ENCODE data around the gene ATP1A1. TPM values are rescaled to one million over a fixed set of nuclear protein-coding genes. Genes with fewer than 3 reads are reported as not detected.

Gene ATP1A1
- polyA plus RNA-seq, 3 donors, result 32.3 to 135 (median 32.7) TPM

DNA sequence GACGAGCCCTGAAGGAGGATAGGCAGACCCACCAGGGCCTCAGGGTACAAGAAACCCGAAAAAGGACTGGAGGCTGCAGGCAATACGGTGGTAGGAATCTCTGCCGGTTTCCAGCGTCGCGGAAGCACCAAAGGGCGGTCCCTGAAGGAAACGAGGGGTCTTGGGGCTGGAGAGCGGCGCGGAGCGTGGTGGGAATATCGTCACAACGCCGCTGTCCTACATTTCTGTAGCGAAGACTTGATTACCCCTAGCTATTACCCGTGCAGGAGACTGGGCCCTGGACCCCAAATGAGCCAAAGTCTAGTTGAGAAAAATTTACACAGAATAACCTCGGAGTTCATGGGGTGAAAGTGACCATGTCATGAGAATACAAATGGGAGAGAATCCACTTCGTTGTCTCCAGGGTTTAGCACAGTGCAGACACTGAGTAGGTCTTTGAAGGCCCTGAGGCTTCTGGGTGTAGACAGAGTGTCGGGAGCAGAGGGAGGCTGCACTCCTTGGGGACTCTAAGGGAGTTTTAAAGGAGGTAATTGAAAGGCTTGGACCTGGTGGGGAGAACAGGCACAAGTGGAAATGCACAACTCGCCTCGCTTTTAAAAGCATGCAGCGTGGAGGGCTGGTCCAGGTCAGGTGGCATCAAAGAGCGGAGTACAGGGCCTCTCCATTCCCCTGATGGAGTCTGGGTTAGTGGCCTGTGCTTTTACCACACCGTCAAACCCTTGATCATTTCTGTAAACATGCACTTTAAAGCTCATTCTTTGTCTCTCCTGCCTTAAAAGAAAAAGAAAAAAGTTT is 1.5 kb downstream of the ATP1A1 start:
- H3K9me3 Mint-ChIP-seq, result peaks cover 0 to 2% (median 0%) of the 10 kb centered on the region in 7 donors
- Histone ChIP-seq H3K9ac (ENCODE audit: insufficient read depth, low read length, poor library complexity, severe bottlenecking) (peak overlapping the region; percentile 96), H3K9me3 (replicated peaks in 1 of 2; ENCODE audit: control insufficient read depth in 1 of 2, insufficient read depth in 1 of 2, low read length in 2 of 2) (no peaks in the 10 kb centered on the region), H4K20me1 (ENCODE audit: insufficient read depth, low read length) (peaks cover 26% of the 10 kb centered on the region), H3K4me2 (replicated peaks; ENCODE audit: extremely low read depth, low read length, poor library complexity, severe bottlenecking) (peak overlapping the region; percentile 87), H3K4me1 (ENCODE audit: control insufficient read depth in 1 of 2, insufficient read depth in 2 of 2, low read length in 2 of 2) (peaks cover 65 to 70% of the 10 kb centered on the region in 2 donors), H3K4me3 (replicated peaks in 1 of 3; ENCODE audit: low read depth in 2 of 3, low read length in 3 of 3) (peak overlapping the region; percentile 68 to 93 (median 76)), H2AFZ (ENCODE audit: insufficient read depth, low read depth, low read length, poor library complexity, severe bottlenecking) (no peak overlapping the region), H3K79me2 (ENCODE audit: insufficient read depth, low read length) (peaks cover 56% of the 10 kb centered on the region), H3K36me3 (replicated peaks in 1 of 2; ENCODE audit: control insufficient read depth in 1 of 2, insufficient read depth in 2 of 2, low read length in 2 of 2) (no peaks in the 10 kb centered on the region), H3K27me3 (ENCODE audit: control insufficient read depth in 2 of 2, insufficient read depth in 2 of 2, low read length in 2 of 2) (no peaks in the 10 kb centered on the region), H3K27ac (ENCODE audit: low read depth in 1 of 2, low read length in 2 of 2) (peak overlapping the region; percentile 85 to 97)
- TF ChIP-seq, protein P1, sequence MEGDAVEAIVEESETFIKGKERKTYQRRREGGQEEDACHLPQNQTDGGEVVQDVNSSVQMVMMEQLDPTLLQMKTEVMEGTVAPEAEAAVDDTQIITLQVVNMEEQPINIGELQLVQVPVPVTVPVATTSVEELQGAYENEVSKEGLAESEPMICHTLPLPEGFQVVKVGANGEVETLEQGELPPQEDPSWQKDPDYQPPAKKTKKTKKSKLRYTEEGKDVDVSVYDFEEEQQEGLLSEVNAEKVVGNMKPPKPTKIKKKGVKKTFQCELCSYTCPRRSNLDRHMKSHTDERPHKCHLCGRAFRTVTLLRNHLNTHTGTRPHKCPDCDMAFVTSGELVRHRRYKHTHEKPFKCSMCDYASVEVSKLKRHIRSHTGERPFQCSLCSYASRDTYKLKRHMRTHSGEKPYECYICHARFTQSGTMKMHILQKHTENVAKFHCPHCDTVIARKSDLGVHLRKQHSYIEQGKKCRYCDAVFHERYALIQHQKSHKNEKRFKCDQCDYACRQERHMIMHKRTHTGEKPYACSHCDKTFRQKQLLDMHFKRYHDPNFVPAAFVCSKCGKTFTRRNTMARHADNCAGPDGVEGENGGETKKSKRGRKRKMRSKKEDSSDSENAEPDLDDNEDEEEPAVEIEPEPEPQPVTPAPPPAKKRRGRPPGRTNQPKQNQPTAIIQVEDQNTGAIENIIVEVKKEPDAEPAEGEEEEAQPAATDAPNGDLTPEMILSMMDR (IDR thresholded peaks at IDR 0.05), result no peak
- H3K27ac Mint-ChIP-seq, result peak overlapping the region; percentile 86 to 98 (median 93)
- peaks cover 0 to 6% (median 3%) of the 10 kb centered on the region in 3 donors for H3K27me3 Mint-ChIP-seq (ENCODE audit: low read depth in 3 of 3)
- peaks cover 21 to 23% of the 10 kb centered on the region in 2 donors for H3K36me3 Mint-ChIP-seq
- intact Hi-C loops (cut with micrococcal nuclease), result loop anchor here in 1 of 2 donors (10.0 kb wide), 3 partner anchors 120 to 620 kb away; no protein-coding TSS in a partner anchor
- 5% methylated on average over 14 of the region's 26 CpGs for WGBS (ENCODE audit: insufficient coverage)
- peak overlapping the region; percentile 94 to 96 for H3K4me3 Mint-ChIP-seq
- peaks cover 64% of the 10 kb centered on the region for H3K4me1 Mint-ChIP-seq
- no peak for DNase-seq

DNA sequence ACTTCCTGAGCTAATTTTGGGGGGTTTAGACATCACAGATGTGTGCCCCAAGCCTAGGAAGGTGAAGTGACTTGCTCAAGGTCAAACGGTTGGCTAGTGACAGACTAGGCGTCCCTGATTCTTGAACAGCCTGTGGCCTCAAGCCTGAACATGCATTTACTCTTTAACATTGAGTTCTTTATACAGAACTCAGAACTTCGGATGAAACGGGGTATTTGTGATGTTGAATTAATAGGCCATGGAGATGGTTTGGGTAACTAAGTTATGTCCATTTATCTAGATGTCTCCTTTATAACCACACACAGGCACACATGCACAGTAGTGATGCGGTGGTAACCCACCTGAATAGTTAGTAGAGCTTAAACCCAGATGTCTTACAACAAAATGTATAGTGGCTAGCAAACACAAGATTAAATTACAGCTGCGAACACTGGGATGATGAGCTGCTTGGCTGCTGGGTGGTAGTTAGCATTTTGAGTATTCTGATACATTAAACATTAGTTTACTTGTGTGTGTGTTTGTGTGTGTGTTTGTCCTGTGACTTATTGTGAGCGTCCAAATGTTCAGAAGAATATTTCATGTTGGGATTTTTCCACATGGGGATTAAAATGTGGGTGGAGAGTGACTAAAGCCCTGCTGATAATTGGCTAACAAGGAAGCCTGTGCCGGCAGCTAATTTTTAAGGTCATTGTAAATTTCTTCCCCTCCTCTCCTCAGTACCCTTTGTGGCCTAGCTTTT is 2.3 kb downstream of the ATP1A1 start:
- 100% methylated on average over 1 of the region's 8 CpGs for WGBS (ENCODE audit: insufficient coverage)

More for the DNA sequence above, 2.3 kb downstream of the ATP1A1 start:
- TF ChIP-seq, protein P1 (IDR thresholded peaks at IDR 0.05), result no peak
- Mint-ChIP-seq H3K27ac (peak overlapping the region; percentile 15 to 98 (median 97)), H3K27me3 (ENCODE audit: low read depth in 3 of 3) (peaks cover 0 to 4% (median 0%) of the 10 kb centered on the region in 3 donors), H3K4me3 (peak overlapping the region; percentile 94 to 96), H3K9me3 (peaks cover 0 to 2% (median 0%) of the 10 kb centered on the region in 7 donors), H3K36me3 (peaks cover 21 to 23% of the 10 kb centered on the region in 2 donors), H3K4me1 (peaks cover 72% of the 10 kb centered on the region)
- Histone ChIP-seq H4K20me1 (ENCODE audit: insufficient read depth, low read length) (peaks cover 26% of the 10 kb centered on the region), H3K9ac (ENCODE audit: insufficient read depth, low read length, poor library complexity, severe bottlenecking) (no peak overlapping the region), H3K27ac (ENCODE audit: low read depth in 1 of 2, low read length in 2 of 2) (peak overlapping the region in 1 of 2 donors; percentile 97), H3K79me2 (ENCODE audit: insufficient read depth, low read length) (peaks cover 63% of the 10 kb centered on the region), H3K36me3 (replicated peaks in 1 of 2; ENCODE audit: control insufficient read depth in 1 of 2, insufficient read depth in 2 of 2, low read length in 2 of 2) (no peaks in the 10 kb centered on the region), H3K4me3 (replicated peaks in 1 of 3; ENCODE audit: low read depth in 2 of 3, low read length in 3 of 3) (peak overlapping the region in 1 of 3 experiments; percentile 93), H3K4me2 (replicated peaks; ENCODE audit: extremely low read depth, low read length, poor library complexity, severe bottlenecking) (peak overlapping the region; percentile 87), H3K27me3 (ENCODE audit: control insufficient read depth in 2 of 2, insufficient read depth in 2 of 2, low read length in 2 of 2) (no peaks in the 10 kb centered on the region), H2AFZ (ENCODE audit: insufficient read depth, low read depth, low read length, poor library complexity, severe bottlenecking) (no peak overlapping the region), H3K9me3 (replicated peaks in 1 of 2; ENCODE audit: control insufficient read depth in 1 of 2, insufficient read depth in 1 of 2, low read length in 2 of 2) (no peaks in the 10 kb centered on the region), H3K4me1 (ENCODE audit: control insufficient read depth in 1 of 2, insufficient read depth in 2 of 2, low read length in 2 of 2) (peaks cover 73 to 77% of the 10 kb centered on the region in 2 donors)
- DNase-seq, result no peak
- intact Hi-C loops (cut with micrococcal nuclease), result loop anchor here in 1 of 2 donors (10.0 kb wide), 3 partner anchors 119 to 619 kb away; no protein-coding TSS in a partner anchor

Data from CD14-positive monocyte (primary cell).